OCI-LY7 (cell line): Measurements from ENCODE around the gene VEPH1. TPM values are rescaled to one million over a fixed set of nuclear protein-coding genes. Genes with fewer than 3 reads are reported as not detected.

Source experiments
- BruUV-seq: library from RNA; stranded (reverse); fragments of 400-500 nt; replicated peaks from 2 replicates; lab custom pipeline; 2021; lab: Mats Ljungman, UMichigan
- CTCF ChIA-PET: fragments of 300-600 bp; sonication (Branson Sonifier 250); formaldehyde crosslinking; loops from one replicate; lab custom pipeline; 2022; ENCODE audit warnings: antibody characterized with exemption; ENCODE audit not compliant: unreplicated experiment; lab: Charles Lee
- POLR2A ChIA-PET: fragments of 300-600 bp; sonication (Branson Sonifier 250); formaldehyde crosslinking; loops from one replicate; lab custom pipeline; 2022; ENCODE audit warnings: antibody characterized with exemption; lab: Charles Lee
- DNase-seq: peaks from one replicate; pipeline ENCODE4 v3.0.0-alpha.2; 2015; ENCODE audit warnings: low spot score
- H2AFZ ChIP-seq: fragments of 200-600 bp; sonication (generic), shearing (Covaris generic); 2 replicates; pipeline ENCODE4 v1.6.1; 2014; ENCODE audit warnings: mild to moderate bottlenecking, antibody characterized with exemption, low read length, moderate library complexity
- H3K27ac ChIP-seq: fragments of 200-600 bp; sonication (generic); 2 replicates; pipeline ENCODE4 v1.5.1; 2014; ENCODE audit warnings: mixed run types, low read depth, mild to moderate bottlenecking, moderate library complexity, low read length, inconsistent platforms; ENCODE audit not compliant: poor library complexity, severe bottlenecking
- H3K36me3 ChIP-seq: fragments of 200-600 bp; sonication (generic); 2 replicates; pipeline ENCODE4 v1.6.1; 2014; ENCODE audit warnings: mild to moderate bottlenecking, antibody characterized with exemption, low read length, moderate library complexity, mixed read lengths; ENCODE audit not compliant: insufficient read depth
- H3K4me1 ChIP-seq: fragments of 200-600 bp; sonication (generic); 2 replicates; pipeline ENCODE4 v1.5.1; 2014; ENCODE audit warnings: mild to moderate bottlenecking, low read length; ENCODE audit not compliant: insufficient read depth, poor library complexity, severe bottlenecking
- H3K4me2 ChIP-seq: fragments of 200-600 bp; sonication (generic); 2 replicates; pipeline ENCODE4 v1.6.1; 2014; ENCODE audit warnings: mild to moderate bottlenecking, low read length
- H3K4me3 ChIP-seq: fragments of 200-600 bp; sonication (generic); 2 replicates; pipeline ENCODE4 v1.5.1; 2014; ENCODE audit warnings: mild to moderate bottlenecking, low read depth, low read length; ENCODE audit not compliant: poor library complexity, severe bottlenecking
- H3K79me2 ChIP-seq: fragments of 200-600 bp; sonication (generic); 2 replicates; pipeline ENCODE4 v1.6.1; 2016; ENCODE audit warnings: low read depth, mild to moderate bottlenecking, low read length, moderate library complexity, mixed read lengths; ENCODE audit not compliant: insufficient read depth
- H3K9me2 ChIP-seq: fragments of 200-600 bp; sonication (generic); 2 replicates; pipeline ENCODE4 v1.6.1; 2016; ENCODE audit warnings: mild to moderate bottlenecking, low read length, mixed read lengths; ENCODE audit not compliant: insufficient read depth
- H3K9me3 ChIP-seq: fragments of 200-600 bp; sonication (generic); 2 replicates; pipeline ENCODE4 v1.6.1; 2014; ENCODE audit warnings: mild to moderate bottlenecking, mixed run types, low read length, mixed read lengths
- H4K20me1 ChIP-seq: fragments of 200-600 bp; sonication (generic); 2 replicates; pipeline ENCODE4 v1.6.1; 2014; ENCODE audit warnings: mild to moderate bottlenecking, antibody characterized with exemption, low read length, moderate library complexity, mixed read lengths; ENCODE audit not compliant: insufficient read depth
- EZH2phosphoT487 ChIP-seq: fragments of 200-600 bp; sonication (generic); IDR thresholded peaks from 2 replicates; pipeline ENCODE4 v1.6.1; 2018; ENCODE audit warnings: low read depth, borderline replicate concordance, mild to moderate bottlenecking, mixed run types, antibody characterized with exemption, low read length, moderate library complexity, mixed read lengths
- intact Hi-C: fragments of 100-400 bp; cut with micrococcal nuclease; formaldehyde crosslinking; loops from one replicate; pipeline ENCODE4 v1.10.0; 2022; ENCODE audit not compliant: unreplicated experiment
- total RNA-seq, 2 experiments: library from RNA; depleted of rRNA in 1 of 2; stranded (reverse); fragments of >200 nt in 1 of 2; shearing (Covaris generic) in 1 of 2; gene quantifications; 2 replicates each; pipeline ENCODE4 v1.2.3, GENCODE V29; 2014 to 2022
- TF ChIP-seq, protein P1 (sequence below): fragments of 200-600 bp; sonication (generic); conservative IDR thresholded peaks from 2 replicates; pipeline ENCODE4 v1.5.1; 2014; ENCODE audit warnings: mild to moderate bottlenecking, antibody characterized with exemption, low read length, moderate library complexity, mixed read lengths

VEPH1 gene
- total RNA-seq, 2 experiments from 2014 or later, result not detected

DNA sequence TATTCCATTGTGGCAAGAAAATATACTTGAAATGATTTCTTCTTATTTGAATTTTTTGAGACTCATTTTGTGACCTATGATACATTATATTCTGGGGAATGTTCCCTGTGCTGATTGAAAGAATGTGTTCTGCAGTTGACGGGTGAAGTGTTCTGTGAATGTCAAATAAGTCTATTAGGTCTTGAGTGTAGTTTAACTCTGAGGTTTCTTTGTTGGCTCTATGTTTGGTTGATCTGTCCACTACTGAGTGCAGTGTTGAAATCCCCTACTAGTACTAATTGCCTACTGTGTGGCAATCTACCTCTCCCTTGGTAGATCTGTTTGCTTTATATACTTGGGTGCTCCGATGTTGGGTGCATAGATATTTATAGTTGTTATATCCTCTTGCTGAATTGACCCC, 46.3 kb upstream of the VEPH1 start:
- ChIA-PET CTCF (no interaction called here), POLR2A (no interaction called here)
- intact Hi-C loops, result no loop called here

DNA sequence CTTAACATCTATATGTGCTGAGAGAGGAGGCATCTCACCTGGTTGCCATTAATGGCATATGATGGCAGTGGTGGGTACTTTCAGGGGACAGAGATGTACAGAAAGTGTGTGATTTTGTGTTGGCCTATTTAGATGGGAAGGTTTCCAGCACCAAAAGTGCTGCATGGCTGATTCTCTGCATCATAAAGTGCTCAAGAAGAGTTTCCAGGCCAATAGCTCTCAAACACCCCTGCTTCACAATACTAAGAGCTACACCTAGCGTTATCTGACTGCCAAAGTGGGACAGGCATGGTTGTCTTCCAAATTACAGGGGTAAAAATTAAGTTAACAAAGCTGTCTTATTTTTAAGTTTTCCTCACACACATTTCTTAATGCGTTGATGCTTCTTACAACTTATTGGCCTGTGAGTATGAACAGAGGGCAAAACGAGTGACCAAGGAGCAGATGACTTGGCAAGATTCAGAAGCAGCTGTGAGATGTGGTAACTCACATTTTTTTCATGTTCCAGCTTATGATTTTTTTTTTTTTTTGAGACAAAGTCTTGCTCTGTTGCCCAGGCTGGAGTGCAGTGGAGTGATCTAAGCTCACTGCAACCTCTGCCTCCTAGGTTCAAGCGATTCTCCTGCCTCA, 41.4 kb upstream of the VEPH1 start:
- Histone ChIP-seq H3K4me1 (no peaks in the 10 kb centered on the region), H3K79me2 (no peaks in the 10 kb centered on the region), H3K9me3 (no peaks in the 10 kb centered on the region), H3K4me2 (no peak overlapping the region), H3K4me3 (no peak overlapping the region), H4K20me1 (no peaks in the 10 kb centered on the region), H2AFZ (no peak overlapping the region), H3K27ac (no peak overlapping the region), H3K36me3 (no peaks in the 10 kb centered on the region), H3K9me2 (no peaks in the 10 kb centered on the region)
- DNase-seq, result no peak
- intact Hi-C loops, result no loop called here
- POLR2A ChIA-PET, result interaction anchor here (0.8 kb wide), 1 partner anchor 12 kb away, joined by 4 read pairs; no protein-coding TSS in a partner anchor
- CTCF ChIA-PET, result no interaction called here
- TF ChIP-seq EZH2phosphoT487, result no peak
- TF ChIP-seq, protein P1, sequence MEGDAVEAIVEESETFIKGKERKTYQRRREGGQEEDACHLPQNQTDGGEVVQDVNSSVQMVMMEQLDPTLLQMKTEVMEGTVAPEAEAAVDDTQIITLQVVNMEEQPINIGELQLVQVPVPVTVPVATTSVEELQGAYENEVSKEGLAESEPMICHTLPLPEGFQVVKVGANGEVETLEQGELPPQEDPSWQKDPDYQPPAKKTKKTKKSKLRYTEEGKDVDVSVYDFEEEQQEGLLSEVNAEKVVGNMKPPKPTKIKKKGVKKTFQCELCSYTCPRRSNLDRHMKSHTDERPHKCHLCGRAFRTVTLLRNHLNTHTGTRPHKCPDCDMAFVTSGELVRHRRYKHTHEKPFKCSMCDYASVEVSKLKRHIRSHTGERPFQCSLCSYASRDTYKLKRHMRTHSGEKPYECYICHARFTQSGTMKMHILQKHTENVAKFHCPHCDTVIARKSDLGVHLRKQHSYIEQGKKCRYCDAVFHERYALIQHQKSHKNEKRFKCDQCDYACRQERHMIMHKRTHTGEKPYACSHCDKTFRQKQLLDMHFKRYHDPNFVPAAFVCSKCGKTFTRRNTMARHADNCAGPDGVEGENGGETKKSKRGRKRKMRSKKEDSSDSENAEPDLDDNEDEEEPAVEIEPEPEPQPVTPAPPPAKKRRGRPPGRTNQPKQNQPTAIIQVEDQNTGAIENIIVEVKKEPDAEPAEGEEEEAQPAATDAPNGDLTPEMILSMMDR, result no peak
- no TSS peak for BruUV-seq

More for the DNA sequence above, 46.3 kb upstream of the VEPH1 start:
- no TSS peak for BruUV-seq
- Histone ChIP-seq H4K20me1 (no peaks in the 10 kb centered on the region), H3K4me2 (no peak overlapping the region), H3K4me3 (no peak overlapping the region), H3K36me3 (no peaks in the 10 kb centered on the region), H3K4me1 (no peaks in the 10 kb centered on the region), H3K79me2 (no peaks in the 10 kb centered on the region), H2AFZ (no peak overlapping the region), H3K27ac (no peak overlapping the region), H3K9me2 (no peaks in the 10 kb centered on the region; the same call in 1 of the 2 replicates), H3K9me3 (no peaks in the 10 kb centered on the region)
- no peak for DNase-seq
- TF ChIP-seq EZH2phosphoT487, result no peak
- TF ChIP-seq, protein P1, result no peak

DNA sequence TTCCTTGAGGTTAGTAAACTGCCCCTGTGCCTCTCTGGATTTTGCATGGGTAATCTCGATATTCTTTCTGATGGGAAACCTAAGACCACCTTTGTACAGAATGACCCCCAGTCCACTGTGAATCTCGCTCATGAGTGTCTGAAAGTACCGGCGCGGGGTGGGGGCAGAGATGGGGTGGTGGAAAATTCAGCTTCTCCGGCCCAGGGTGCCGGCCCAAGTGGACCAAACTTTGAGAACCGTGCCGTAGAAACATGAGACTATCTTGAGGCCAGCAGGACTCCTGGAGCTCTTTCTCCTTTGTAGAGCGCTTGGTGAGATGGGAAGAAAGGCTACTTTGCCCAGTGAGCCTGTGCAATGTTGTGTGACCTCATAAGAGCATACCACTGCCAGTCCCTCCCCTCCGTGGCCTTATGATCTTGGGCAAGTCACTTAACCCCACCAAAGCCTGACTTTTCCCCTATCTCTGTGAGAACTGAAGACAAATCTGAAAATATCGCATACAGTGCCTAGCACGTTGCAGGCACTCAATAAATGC, 40.4 kb upstream of the VEPH1 start:
- Histone ChIP-seq H3K27ac (no peak overlapping the region), H2AFZ (no peak overlapping the region), H3K9me3 (no peaks in the 10 kb centered on the region), H4K20me1 (no peaks in the 10 kb centered on the region), H3K9me2 (no peaks in the 10 kb centered on the region), H3K4me1 (no peaks in the 10 kb centered on the region), H3K4me3 (no peak overlapping the region), H3K79me2 (no peaks in the 10 kb centered on the region), H3K36me3 (no peaks in the 10 kb centered on the region), H3K4me2 (no peak overlapping the region)
- intact Hi-C loops, result no loop called here
- CTCF ChIA-PET, result no interaction called here
- no peak for TF ChIP-seq EZH2phosphoT487
- TF ChIP-seq, protein P1, result no peak
- no peak for DNase-seq
- POLR2A ChIA-PET, result no interaction called here
- no TSS peak for BruUV-seq
